GM13976 (cell line): ENCODE measurements around the gene AGBL4.

ENCODE experiments used
- DNase-seq: peaks from one replicate; pipeline ENCODE4 v3.0.0; 2012; ENCODE audit warnings: low spot score
- CTCF ChIP-seq: IDR thresholded peaks from 2 replicates; pipeline ENCODE4 v1.5.1; 2012; ENCODE audit warnings: borderline replicate concordance, mild to moderate bottlenecking; ENCODE audit not compliant: insufficient read depth; ENCODE audit errors: extremely low read depth, missing control alignments, control extremely low read depth
- in situ Hi-C: fragments of 300-500 bp; cut with MboI; formaldehyde crosslinking; loops from one replicate; pipeline ENCODE4 v1.12.0; 2022; ENCODE audit warnings: low sequenced_read_pairs, mixed read lengths, inconsistent platforms; ENCODE audit not compliant: unreplicated experiment

The AGBL4 gene

GRCh38 chr1:49229555-49229954 lies 794.2 kb downstream of the AGBL4 start:
- in situ Hi-C loops = no loop called here

GRCh38 chr1:49226758-49227157 lies 797.0 kb downstream of the AGBL4 start:
- no peak for DNase-seq
- in situ Hi-C loops = no loop called here

More at GRCh38 chr1:49229555-49229954, 794.2 kb downstream of the AGBL4 start:
- DNase-seq = no peak
- no peak for TF ChIP-seq CTCF

GRCh38 chr1:49225464-49225863 lies 798.3 kb downstream of the AGBL4 start:
- in situ Hi-C loops = no loop called here
- DNase-seq = no peak
- TF ChIP-seq CTCF = no peak

More at GRCh38 chr1:49226758-49227157, 797.0 kb downstream of the AGBL4 start:
- no peak for TF ChIP-seq CTCF

- TF ChIP-seq CTCF = no peak
- no peak for DNase-seq
- in situ Hi-C loops = no loop called here
Measured at GRCh38 chr1:49213301-49213700, 810.5 kb downstream of the AGBL4 start.

GRCh38 chr1:49208712-49209111 lies 815.0 kb downstream of the AGBL4 start:
- DNase-seq = no peak
- no peak for TF ChIP-seq CTCF
- in situ Hi-C loops = no loop called here

- DNase-seq = no peak
- in situ Hi-C loops = no loop called here
- TF ChIP-seq CTCF = no peak
Measured at GRCh38 chr1:49204720-49205119, 819.0 kb downstream of the AGBL4 start.

- in situ Hi-C loops = no loop called here
- DNase-seq = no peak
- TF ChIP-seq CTCF = no peak
Measured at GRCh38 chr1:49200738-49201137, 823.0 kb downstream of the AGBL4 start.
